Measurements from ENCODE around the gene CDH5. TPM values are rescaled to one million over a fixed set of nuclear protein-coding genes. Genes with fewer than 3 reads are reported as not detected.
A peak's percentile ranks its signal among the peaks of the same experiment; 100 is the strongest.

The CDH5 gene
- total RNA-seq, 1 experiment from 2014 or later, result 0.28 TPM

GRCh38 chr16:66365651-66366050 is 840 bp upstream of the CDH5 start (continued):
- no peak for TF ChIP-seq ARID4B (CRISPR knock-in tag; IDR thresholded peaks at IDR 0.05; ENCODE audit: borderline replicate concordance)

- Mint-ChIP-seq H3K36me3 (no peaks in the 10 kb centered on the region), H3K4me3 (no peak overlapping the region), H3K9me3 (no peaks in the 10 kb centered on the region), H3K4me1 (peaks cover 41% of the 10 kb centered on the region), H3K27ac (no peak overlapping the region), H3K27me3 (ENCODE audit: low read depth) (no peaks in the 10 kb centered on the region; the same call in 1 of the 2 replicates)
- ChIA-PET POLR2A (no interaction called here), CTCF (interaction anchor here (0.9 to 6.1 kb wide), 9 partner anchors 8 to 462 kb away, joined by 3 to 56 read pairs (median 4); partner anchors contain the start of gene NAE1)
- DNase-seq (ENCODE audit: low spot score) (no peak), ATAC-seq (peak; percentile 60)
- TF ChIP-seq ZNF423 (CRISPR knock-in tag; IDR thresholded peaks at IDR 0.05) (peak; percentile 2; the same call in 1 of the 2 replicates), ZNF396 (CRISPR knock-in tag; IDR thresholded peaks at IDR 0.05; ENCODE audit: borderline replicate concordance) (no peak), PREB (CRISPR knock-in tag; IDR thresholded peaks at IDR 0.05; ENCODE audit: borderline replicate concordance) (no peak), PRRX2 (CRISPR knock-in tag; IDR thresholded peaks at IDR 0.05) (no peak), MAX (CRISPR knock-in tag; IDR thresholded peaks at IDR 0.05) (0 out of 2 replicates have a peak, but pooled peaks have one; percentile 37)
Observed at GRCh38 chr16:66367968-66368891, 1.7 kb downstream of the CDH5 start.

GRCh38 chr16:66369055-66369592 is 2.6 kb downstream of the CDH5 start:
- Mint-ChIP-seq H3K27me3 (ENCODE audit: low read depth) (no peaks in the 10 kb centered on the region), H3K9me3 (no peaks in the 10 kb centered on the region), H3K27ac (no peak overlapping the region), H3K4me3 (no peak overlapping the region), H3K36me3 (no peaks in the 10 kb centered on the region), H3K4me1 (peaks cover 34% of the 10 kb centered on the region)
- ChIA-PET CTCF (interaction anchor here (1.1 to 6.1 kb wide), 3 partner anchors 12 to 38 kb away, joined by 4 to 56 read pairs (median 7); no protein-coding TSS in a partner anchor), POLR2A (no interaction called here)
- ATAC-seq (peak; percentile 24), DNase-seq (ENCODE audit: low spot score) (no peak)
- TF ChIP-seq TEAD1 (CRISPR knock-in tag; IDR thresholded peaks at IDR 0.05), result no peak
- TF ChIP-seq PRDM15 (CRISPR knock-in tag; IDR thresholded peaks at IDR 0.05), result no peak
- no peak for TF ChIP-seq USF2 (CRISPR knock-in tag; IDR thresholded peaks at IDR 0.05)

All from WTC11 (cell line).